Left ventricle myocardium inferior (tissue), 1 donor: ENCODE measurements around the gene ZMAT5. TPM values are rescaled to one million over a fixed set of nuclear protein-coding genes. Genes with fewer than 3 reads are reported as not detected.

Experiments used
- DNase-seq: peaks from one replicate; pipeline ENCODE4 v3.0.0-alpha.2; 2020
- H3K27ac ChIP-seq: fragments of 200-600 bp; replicated peaks from 2 replicates; pipeline ENCODE4 v1.8.0; 2021
- H3K27me3 ChIP-seq: fragments of 200-600 bp; 2 replicates; pipeline ENCODE4 v1.8.0; 2021; ENCODE audit warnings: low read depth
- H3K36me3 ChIP-seq: fragments of 200-600 bp; 2 replicates; pipeline ENCODE4 v1.8.0; 2021
- H3K4me1 ChIP-seq: fragments of 200-600 bp; 2 replicates; pipeline ENCODE4 v1.8.0; 2021
- H3K4me3 ChIP-seq: fragments of 200-600 bp; 2 replicates; pipeline ENCODE4 v1.8.0; 2021; ENCODE audit warnings: mild to moderate bottlenecking, moderate library complexity
- H3K9me3 ChIP-seq: fragments of 200-600 bp; replicated peaks from 2 replicates; pipeline ENCODE4 v1.8.0; 2021
- CTCF ChIP-seq: fragments of 200-600 bp; IDR thresholded peaks from 2 replicates; pipeline ENCODE4 v1.8.0; 2021; ENCODE audit warnings: antibody characterized with exemption, mild to moderate bottlenecking, borderline replicate concordance
- intact Hi-C: fragments of 100-400 bp; cut with micrococcal nuclease; formaldehyde crosslinking; loops from one replicate; pipeline ENCODE4 v1.11.0; 2022
- total RNA-seq: library from RNA; stranded (reverse); fragmentation: NEBNext Ultra II Directional; extraction: Animal tissue kit (Norgen Biotek cat#: 25700); gene quantifications from one replicate; pipeline ENCODE4 v1.2.1, GENCODE V29; 2021
- donor health status: DM: no; HTN: yes; CAD: no; lungs with severe emphysema.

The ZMAT5 gene
- total RNA-seq, 1 donor from 2014 or later = 20.6 TPM

DNA sequence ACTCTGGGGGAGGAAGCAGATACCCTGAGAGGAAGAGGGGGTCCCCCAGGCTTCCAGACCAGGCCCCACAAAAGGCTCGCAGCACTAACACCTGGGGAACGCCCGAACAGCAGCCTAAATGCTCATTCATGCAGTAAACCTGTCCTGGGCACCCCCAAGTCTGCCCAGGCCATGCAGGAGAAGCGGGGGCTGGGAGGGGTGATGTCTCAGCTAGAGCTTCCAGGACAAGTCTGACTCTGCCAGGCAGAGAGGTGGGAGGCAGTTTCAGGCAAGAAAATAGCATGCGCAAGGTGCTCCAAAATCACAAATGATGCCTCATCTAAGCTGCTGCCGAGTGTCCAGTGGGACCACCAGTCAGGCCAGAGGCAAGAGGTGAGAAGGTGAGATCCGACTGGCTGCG, 32.4 kb downstream of the ZMAT5 start:
- intact Hi-C loops = no loop called here
- Histone ChIP-seq H3K27ac (no peak overlapping the region), H3K9me3 (no peaks in the 10 kb centered on the region)

GRCh38 chr22:29733362-29734201, 33.2 kb downstream of the ZMAT5 start:
- no peak overlapping the region for H3K4me3 ChIP-seq
- H3K27ac ChIP-seq = no peak overlapping the region
- H3K27me3 ChIP-seq = no peaks in the 10 kb centered on the region
- H3K9me3 ChIP-seq = no peaks in the 10 kb centered on the region
- peak; percentile 28 for DNase-seq
- H3K36me3 ChIP-seq = peaks cover 35% of the 10 kb centered on the region
- no peak for TF ChIP-seq CTCF
- peaks cover 8% of the 10 kb centered on the region for H3K4me1 ChIP-seq
- intact Hi-C loops = no loop called here

More for the DNA sequence above, 32.4 kb downstream of the ZMAT5 start:
- Histone ChIP-seq H3K36me3 (peaks cover 40% of the 10 kb centered on the region), H3K4me3 (no peak overlapping the region), H3K4me1 (peaks cover 8% of the 10 kb centered on the region), H3K27me3 (no peaks in the 10 kb centered on the region)
- no peak for DNase-seq
- no peak for TF ChIP-seq CTCF

GRCh38 chr22:29732883-29733282, 33.9 kb downstream of the ZMAT5 start:
- Histone ChIP-seq H3K4me3 (no peak overlapping the region), H3K36me3 (peaks cover 35% of the 10 kb centered on the region), H3K27me3 (no peaks in the 10 kb centered on the region), H3K9me3 (no peaks in the 10 kb centered on the region), H3K27ac (no peak overlapping the region), H3K4me1 (peaks cover 8% of the 10 kb centered on the region)
- no peak for DNase-seq
- TF ChIP-seq CTCF = no peak
- intact Hi-C loops = no loop called here

DNA sequence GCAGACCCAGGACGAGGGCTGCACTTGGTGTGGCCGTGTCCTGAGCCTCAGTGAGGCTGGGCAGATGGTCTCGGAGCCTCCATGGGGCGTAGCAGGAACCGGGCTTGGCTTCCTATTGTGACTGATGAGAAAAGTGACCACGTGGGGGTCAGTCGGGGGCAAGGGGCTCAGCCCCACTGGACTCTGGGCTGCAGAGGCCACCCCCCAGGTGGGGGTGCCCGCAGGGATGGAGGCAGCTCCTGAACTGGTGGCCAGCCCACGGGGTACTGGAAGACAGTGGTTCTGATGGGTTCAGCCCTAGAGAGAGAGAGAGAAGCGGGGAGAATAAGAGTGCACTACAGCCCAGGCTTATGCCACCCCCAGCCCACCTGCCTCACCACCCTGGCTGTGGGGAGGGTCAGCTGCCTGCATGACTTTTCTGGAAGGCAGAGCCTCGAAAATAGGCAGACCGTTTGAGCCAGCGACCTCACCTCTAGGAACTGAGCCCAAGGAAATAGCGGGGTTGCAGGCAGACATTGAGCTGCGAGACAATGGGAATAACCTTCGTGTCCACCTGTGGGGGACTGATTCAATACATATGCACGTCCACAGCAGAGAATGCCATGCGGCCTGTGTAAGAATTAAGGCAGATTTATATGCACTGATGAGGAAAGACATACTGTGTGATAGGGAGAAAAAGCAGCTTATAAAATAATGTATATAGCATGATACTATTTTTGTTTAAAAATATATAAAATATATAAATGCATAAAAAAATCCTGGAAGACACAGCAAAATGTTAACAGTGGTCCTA, 35.6 kb downstream of the ZMAT5 start:
- intact Hi-C loops = no loop called here

More for the DNA sequence above, 35.6 kb downstream of the ZMAT5 start:
- TF ChIP-seq CTCF = no peak
- Histone ChIP-seq H3K36me3 (peaks cover 32% of the 10 kb centered on the region), H3K9me3 (no peaks in the 10 kb centered on the region), H3K4me3 (no peak overlapping the region), H3K27me3 (peaks cover 7% of the 10 kb centered on the region), H3K4me1 (peaks cover 8% of the 10 kb centered on the region), H3K27ac (no peak overlapping the region)
- DNase-seq = no peak
